T47D (cell line): Measurements from ENCODE around the gene NUP188.

Experiments used
- DNase-seq, 2 experiments: peaks; one replicate each; pipeline versions ENCODE4 v3.0.0 to v3.0.0-alpha.2; 2011 to 2012; ENCODE audit warnings: low read depth in 1 of 2, low spot score in 1 of 2
- JUND ChIP-seq: IDR thresholded peaks from 2 replicates; pipeline ENCODE4 v1.6.1; 2012; ENCODE audit warnings: low read depth
- in situ Hi-C: cut with HindIII; loops from 2 replicates; pipeline ENCODE4 v1.10.0; 2016; ENCODE audit warnings: low sequenced_read_pairs, low pct_unique_long_range_greater_than_20kb

The NUP188 gene

GRCh38 chr9:129036241-129036922 lies 88.9 kb downstream of the NUP188 start, which contains the start of gene MIGA2:
Gene MIGA2 (plus strand): TSS chr9:129036626. CDS start chr9:129040595, 3,969 bp downstream.
- in situ Hi-C loops, result no loop called here
- DNase-seq, result peak; percentile 100
- TF ChIP-seq JUND, result no peak

DNA sequence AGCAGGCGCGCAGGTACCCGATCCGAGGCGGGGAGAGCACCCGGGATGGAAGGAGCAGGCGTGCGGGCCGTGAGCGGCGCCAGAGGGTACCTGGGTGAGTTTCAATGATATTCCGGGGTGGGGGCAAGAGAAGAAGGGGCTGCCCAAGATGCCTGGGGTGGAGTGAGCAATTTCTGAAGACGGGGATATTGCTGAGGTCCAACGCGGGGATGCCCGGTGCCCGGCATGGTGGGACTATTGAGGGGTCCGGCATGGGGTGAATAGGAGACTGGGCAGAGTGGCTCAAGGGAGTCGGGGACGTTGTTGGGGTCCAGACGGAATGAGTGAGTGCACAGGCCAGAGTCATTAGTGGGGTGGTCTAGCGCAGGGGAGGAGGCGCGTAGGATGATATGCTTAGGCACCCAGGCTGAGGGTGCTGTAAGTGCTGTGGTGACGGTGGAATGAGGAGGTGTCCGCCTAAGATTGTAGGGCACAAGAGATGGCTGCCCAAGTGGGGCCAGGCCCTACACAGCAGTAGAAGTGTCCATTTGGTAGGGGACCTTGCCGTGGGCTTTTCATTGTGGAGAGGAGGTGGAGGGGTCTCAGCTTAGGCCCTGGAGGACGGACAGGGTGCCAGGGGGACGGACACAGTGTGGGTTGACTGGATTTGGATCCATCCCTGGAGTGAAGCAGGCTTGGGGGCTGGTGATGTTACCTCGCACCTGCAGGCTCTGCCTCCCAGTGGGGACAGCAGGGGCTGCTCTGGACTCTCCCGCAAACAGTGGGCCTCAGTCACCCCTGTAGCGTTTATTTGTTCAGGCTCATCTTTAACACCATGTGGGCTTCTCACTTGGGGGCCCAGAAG lies 89.6 kb downstream of the NUP188 start:
- no peak for TF ChIP-seq JUND
- in situ Hi-C loops, result no loop called here
- no peak for DNase-seq

DNA sequence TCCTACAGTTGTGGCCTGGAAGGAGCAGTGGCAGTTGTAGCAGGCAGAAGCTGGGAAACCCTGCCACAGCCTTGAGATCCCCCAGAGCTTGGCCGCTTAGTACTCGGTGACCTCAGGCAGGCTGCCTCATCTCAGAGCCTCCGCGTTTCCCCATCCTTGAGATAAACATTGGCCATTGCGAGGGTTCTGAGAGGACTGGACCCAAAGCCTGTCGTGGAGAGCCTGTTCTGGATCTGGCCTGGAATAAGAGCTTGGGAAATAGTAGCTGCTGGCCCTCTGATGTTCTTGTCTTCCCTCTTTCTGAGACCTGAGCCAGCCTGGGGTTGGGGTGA lies 90.2 kb downstream of the NUP188 start:
- TF ChIP-seq JUND, result no peak
- in situ Hi-C loops, result no loop called here
- DNase-seq, result no peak

GRCh38 chr9:129038109-129038852 lies 90.8 kb downstream of the NUP188 start:
- no peak for TF ChIP-seq JUND
- DNase-seq, result no peak
- in situ Hi-C loops, result no loop called here

DNA sequence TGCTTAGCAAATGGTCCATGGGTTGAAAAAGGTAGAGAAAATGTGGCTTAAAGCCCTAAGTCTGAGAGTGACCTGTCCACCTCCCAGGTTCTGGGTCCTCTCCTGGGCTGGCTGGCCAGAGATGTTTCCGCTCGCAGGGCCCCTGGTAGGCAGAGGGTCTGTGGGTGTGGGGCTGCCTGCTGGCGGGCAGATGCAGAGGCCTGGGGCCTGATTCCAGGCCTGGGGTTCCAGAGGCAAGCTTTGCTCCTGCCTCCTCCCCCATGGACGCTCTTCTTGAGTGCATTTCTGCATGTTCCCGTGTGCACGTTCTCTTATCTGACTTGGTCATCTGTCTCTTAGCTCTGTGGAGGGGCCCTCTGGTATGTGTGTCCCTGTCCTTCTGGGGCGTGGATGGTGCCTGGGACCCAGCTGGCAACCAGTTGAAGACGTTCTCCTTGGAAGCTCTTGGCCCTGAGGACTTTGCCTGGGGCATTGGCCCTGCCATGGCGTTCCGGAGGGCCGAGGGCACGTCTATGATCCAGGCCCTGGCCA lies 92.7 kb downstream of the NUP188 start:
- in situ Hi-C loops, result no loop called here
- TF ChIP-seq JUND, result no peak
- DNase-seq, result no peak

GRCh38 chr9:129042016-129042415 lies 94.5 kb downstream of the NUP188 start:
- in situ Hi-C loops, result no loop called here
- no peak for TF ChIP-seq JUND
- no peak for DNase-seq

- in situ Hi-C loops, result no loop called here
- TF ChIP-seq JUND, result no peak
- peak; percentile 62 to 99 for DNase-seq
These were observed 105.1 kb downstream of the NUP188 start for GRCh38 chr9:129052592-129052991.

DNA sequence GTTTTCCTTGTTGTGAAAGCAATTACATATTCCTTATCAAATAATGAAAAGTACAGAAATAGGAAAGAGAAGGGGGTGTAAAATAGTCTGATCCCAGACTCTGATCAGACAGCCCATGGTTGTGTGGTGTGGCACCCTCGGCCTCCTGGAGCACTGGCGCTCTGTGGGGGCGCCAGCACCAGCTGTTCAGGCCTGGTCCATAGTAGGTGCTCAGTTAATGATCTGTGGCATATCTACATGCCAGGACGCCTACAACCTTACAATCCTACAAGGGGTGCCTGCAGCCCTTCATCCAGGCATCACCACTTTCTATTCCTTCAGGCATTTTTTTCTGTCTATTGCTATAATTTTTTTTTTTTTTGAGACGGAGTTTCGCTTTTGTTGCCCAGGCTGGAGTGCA lies 105.5 kb downstream of the NUP188 start:
- in situ Hi-C loops, result no loop called here
- TF ChIP-seq JUND, result no peak
- no peak for DNase-seq

DNA sequence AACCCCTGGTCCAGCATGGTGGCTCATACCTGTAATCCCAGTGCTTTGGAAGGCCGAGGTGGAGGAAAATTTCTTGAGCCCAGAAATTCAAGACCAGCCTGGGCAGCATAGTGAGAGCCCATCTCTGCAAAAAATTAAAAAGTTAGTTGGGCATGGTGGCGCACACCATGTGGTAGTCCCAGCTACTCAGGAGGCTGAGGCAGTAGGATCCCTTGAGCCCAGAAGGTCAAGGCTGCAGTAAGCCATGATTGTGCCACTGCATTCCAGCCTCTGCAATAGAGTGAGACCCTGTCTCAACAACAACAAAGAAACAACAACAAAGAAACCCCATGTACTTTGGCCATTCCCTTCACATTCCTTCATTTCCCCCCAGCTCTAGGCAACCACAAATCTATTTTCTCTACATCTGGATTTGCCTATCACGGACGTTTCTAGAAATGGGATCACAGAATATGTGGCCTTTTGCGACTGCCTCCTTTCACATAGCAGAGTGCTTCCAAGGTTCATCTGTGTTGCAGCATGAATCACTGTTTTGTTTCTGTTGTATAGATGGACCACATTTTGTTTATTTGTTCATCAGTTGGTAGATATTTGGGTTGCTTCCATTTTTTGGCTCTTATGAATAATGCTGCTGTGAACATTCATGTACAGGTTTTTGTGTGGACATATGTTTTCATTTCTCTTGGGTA lies 106.8 kb downstream of the NUP188 start:
- in situ Hi-C loops, result no loop called here
- no peak for DNase-seq
- TF ChIP-seq JUND, result no peak
